COLO668 (cell line): ENCODE data around the gene LRP10.
"Not testable (repeated sequence)": the region's sequence is repeated elsewhere in the genome, so short reads cannot be mapped to it uniquely, and the experiment has no call there.

Experiments used
- DNase-seq: peaks from one replicate; lab custom pipeline; 2025; ENCODE audit not compliant: unreplicated experiment; lab: John Stamatoyannopoulos, UW

The LRP10 gene

GRCh38 chr14:22860377-22860776, 11.2 kb upstream of the LRP10 start:
- not testable (repeated sequence) for DNase-seq

DNA sequence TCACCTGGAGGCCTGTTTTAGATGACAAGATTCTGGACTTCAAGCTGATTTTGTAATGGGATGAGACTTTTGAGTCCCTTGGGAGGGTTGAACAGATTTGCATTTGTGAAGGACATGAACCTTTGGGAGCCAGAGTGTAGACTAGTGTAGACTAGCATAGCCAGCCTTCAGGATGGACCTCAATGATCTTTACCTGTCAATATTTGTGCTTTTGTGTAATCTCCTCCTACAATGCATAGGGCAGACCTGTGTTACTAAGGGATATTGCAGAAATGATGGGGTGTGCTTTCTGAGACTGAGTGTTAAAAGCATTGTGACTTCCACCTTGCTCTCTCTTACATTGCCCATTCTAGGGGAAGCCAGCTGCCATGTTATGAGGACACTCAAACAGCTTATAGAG, 9.9 kb upstream of the LRP10 start:
- no peak for DNase-seq

DNA sequence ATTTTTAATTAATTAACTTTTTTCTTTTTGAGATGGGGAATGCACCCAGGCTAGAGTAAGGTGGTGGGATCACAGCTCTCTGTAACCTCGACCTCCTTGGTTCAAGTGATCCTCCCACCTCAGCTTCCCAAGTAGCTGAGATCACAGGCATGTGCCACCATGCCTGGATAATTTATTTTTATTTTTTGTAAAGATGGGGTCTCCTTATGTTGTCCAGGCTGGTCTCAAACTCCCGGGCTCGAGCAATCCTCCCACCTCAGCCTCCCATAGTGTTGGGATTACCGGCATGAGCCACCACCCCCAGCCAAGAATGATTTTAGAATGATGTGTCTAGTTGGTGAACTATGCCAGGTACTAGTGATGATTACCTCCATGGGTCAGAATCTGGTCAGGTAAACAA, 6.6 kb upstream of the LRP10 start:
- DNase-seq: no peak

- no peak for DNase-seq
These were observed 5.8 kb upstream of the LRP10 start for GRCh38 chr14:22865424-22866405.

GRCh38 chr14:22866874-22867273, 4.7 kb upstream of the LRP10 start:
- no peak for DNase-seq

- DNase-seq: no peak
These were observed 723 bp upstream of the LRP10 start for GRCh38 chr14:22870811-22871223.

DNA sequence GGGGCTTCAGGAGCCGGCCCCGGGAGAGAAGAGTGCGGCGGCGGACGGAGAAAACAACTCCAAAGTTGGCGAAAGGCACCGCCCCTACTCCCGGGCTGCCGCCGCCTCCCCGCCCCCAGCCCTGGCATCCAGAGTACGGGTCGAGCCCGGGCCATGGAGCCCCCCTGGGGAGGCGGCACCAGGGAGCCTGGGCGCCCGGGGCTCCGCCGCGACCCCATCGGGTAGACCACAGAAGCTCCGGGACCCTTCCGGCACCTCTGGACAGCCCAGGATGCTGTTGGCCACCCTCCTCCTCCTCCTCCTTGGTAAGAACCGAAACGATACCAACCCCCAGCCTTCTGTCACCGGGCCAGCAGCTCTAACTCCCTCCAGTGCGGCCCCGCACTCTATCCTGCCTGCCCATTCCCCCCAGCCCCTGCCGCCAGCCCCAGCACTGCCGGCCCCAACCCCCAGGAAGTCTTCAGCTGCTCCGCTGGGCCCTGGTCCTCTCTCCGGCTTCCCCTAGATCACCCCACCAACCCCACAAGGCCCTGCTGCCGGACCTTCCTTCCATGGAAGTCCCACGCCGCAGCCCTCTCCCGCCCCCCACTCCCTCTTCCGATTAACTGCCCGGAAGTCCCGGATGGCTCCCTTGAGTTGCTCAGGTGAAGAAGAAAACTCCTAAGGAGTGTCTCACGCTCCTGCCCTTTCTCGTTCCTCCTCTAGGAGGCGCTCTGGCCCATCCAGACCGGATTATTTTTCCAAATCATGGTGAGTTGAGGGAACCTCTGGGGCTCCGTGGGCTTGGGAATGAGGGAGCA, 693 bp downstream of the LRP10 start:
- peak; percentile 82 for DNase-seq

GRCh38 chr14:22872833-22873520, 1.4 kb downstream of the LRP10 start:
- no peak for DNase-seq

GRCh38 chr14:22875003-22875747, 3.6 kb downstream of the LRP10 start:
- no peak for DNase-seq

- DNase-seq: no peak
These were observed 4.3 kb downstream of the LRP10 start for GRCh38 chr14:22875748-22876319.

- DNase-seq: no peak
These were observed 5.5 kb downstream of the LRP10 start for GRCh38 chr14:22877000-22877501.

DNA sequence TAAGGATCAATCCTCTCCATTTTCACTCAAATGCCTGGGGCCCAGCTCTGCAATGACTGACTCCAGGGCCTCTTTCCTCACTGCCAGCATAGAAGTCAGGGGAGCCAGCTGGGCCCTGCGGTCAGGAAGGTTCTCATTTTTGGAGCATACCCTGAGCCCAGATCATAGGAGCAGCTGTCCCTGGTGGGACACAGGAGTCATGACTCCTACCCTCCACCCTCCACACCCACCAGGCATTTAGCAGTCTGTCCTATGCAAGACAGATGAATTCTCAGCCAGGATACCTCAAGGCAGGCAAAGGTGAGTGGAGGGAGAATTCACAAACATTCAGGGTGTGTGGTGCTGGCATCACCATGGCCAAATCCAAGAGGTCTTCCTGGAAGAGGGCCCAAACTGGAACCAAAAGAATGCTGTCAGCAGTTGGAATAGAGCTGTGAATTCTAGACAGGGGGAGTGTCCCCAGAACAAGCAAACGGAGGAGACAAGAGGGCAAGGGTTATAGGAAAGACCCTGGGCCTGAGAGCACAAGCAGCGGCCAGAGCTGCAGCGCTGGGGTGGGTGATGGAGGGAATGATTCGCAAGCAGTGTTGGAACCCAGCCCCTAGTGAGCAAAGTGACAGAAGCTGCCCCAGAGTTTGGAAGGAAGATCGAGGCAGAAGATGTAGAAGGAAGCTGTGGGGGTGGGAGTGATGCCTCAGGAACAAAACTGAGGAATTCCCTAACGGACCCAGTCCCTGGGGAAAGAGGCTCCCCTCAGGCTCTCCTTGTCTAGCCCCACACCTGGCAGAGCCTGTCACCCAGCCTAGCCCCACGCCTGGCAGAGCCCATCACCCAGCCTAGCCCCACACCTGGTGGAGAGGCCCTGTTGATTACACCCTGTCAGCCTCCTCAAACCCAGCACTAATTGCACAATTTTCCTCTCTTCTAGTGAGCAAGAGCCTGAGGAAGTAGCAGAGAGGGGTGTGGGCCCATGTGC, 7.0 kb downstream of the LRP10 start:
- no peak for DNase-seq

- no peak for DNase-seq
These were observed 10.5 kb downstream of the LRP10 start for GRCh38 chr14:22882064-22882463.

- DNase-seq: peak; percentile 68
These were observed 11.1 kb downstream of the LRP10 start for GRCh38 chr14:22882529-22883172.

DNA sequence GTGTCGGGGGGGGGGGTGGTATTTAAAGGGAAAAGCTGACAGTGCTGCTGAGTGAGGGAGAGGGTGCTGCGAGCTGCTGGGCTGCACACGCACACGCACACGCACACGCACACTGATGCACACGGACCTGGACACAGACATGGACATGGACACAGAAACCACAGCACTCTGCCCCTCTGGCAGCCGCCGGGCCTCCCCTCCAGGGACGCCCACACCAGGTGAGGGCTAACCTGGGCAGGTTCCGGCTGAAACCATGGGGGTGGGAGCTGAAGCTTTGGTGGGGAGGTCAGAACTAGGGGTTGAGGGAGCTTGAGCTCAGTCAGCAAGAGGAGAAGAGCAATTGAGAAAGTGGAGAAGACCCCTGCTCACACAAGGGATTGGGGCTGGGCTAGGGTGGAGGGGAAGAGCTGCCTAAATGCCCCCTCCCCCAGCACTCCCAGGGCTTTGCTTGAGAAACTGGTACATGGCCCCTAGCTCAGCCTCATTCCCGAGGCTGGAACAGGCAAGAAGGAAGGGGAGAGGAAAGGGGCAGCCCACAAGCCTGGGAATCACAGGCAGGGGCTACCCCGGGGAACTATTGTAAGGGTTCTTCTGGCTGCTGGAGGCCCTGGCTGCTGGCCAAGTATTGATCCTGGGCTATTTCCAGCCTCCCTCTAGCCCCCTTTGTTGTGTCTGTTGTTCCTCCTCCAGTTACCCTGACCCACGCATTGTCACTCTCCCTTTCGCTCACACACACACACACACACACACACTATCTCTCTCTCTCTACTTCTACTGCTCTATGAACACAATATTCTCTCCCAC, 11.8 kb downstream of the LRP10 start, which contains the start of gene REM2:
TSS of gene REM2 (plus strand) at position 50 of the 804 bp plus-strand sequence. CDS start at position 116, 66 bp downstream.
- DNase-seq: peak; percentile 82

GRCh38 chr14:22884076-22884737, 12.7 kb downstream of the LRP10 start:
- no peak for DNase-seq
